ENCODE measurements around the gene SPTBN1. TPM values are rescaled to one million over a fixed set of nuclear protein-coding genes. Genes with fewer than 3 reads are reported as not detected.

Gene SPTBN1
- total RNA-seq, 2 donors from 2014 or later, result 415 to 524 TPM

- Histone ChIP-seq H3K9me3 (no peaks in the 10 kb centered on the region), H3K36me3 (no peaks in the 10 kb centered on the region), H3K27me3 (replicated peaks; ENCODE audit: insufficient read depth) (no peaks in the 10 kb centered on the region), H3K4me1 (ENCODE audit: control insufficient read depth in 1 of 2, low read depth in 2 of 2) (no peaks in the 10 kb centered on the region), H3K4me3 (no peak overlapping the region), H3K27ac (no peak overlapping the region)
- no peak for DNase-seq (ENCODE audit: low spot score)
- TF ChIP-seq, protein P1, sequence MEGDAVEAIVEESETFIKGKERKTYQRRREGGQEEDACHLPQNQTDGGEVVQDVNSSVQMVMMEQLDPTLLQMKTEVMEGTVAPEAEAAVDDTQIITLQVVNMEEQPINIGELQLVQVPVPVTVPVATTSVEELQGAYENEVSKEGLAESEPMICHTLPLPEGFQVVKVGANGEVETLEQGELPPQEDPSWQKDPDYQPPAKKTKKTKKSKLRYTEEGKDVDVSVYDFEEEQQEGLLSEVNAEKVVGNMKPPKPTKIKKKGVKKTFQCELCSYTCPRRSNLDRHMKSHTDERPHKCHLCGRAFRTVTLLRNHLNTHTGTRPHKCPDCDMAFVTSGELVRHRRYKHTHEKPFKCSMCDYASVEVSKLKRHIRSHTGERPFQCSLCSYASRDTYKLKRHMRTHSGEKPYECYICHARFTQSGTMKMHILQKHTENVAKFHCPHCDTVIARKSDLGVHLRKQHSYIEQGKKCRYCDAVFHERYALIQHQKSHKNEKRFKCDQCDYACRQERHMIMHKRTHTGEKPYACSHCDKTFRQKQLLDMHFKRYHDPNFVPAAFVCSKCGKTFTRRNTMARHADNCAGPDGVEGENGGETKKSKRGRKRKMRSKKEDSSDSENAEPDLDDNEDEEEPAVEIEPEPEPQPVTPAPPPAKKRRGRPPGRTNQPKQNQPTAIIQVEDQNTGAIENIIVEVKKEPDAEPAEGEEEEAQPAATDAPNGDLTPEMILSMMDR (IDR thresholded peaks at IDR 0.05), result no peak
- no peak for ATAC-seq (ENCODE audit: insufficient number of reproducible peaks, low FRiP score, low read depth)
Observed at GRCh38 chr2:54416166-54416813, 39.8 kb upstream of the SPTBN1 start.

- TF ChIP-seq, protein P1 (IDR thresholded peaks at IDR 0.05), result no peak
- H3K4me1 ChIP-seq (ENCODE audit: control insufficient read depth in 1 of 2, low read depth in 2 of 2), result no peaks in the 10 kb centered on the region
- H3K27me3 ChIP-seq (replicated peaks; ENCODE audit: insufficient read depth), result no peaks in the 10 kb centered on the region
- no peak overlapping the region for H3K27ac ChIP-seq
- no peak overlapping the region for H3K4me3 ChIP-seq
- H3K36me3 ChIP-seq, result no peaks in the 10 kb centered on the region
- DNase-seq (ENCODE audit: low spot score) (no peak), ATAC-seq (ENCODE audit: insufficient number of reproducible peaks, low FRiP score, low read depth) (no peak)
- no peaks in the 10 kb centered on the region for H3K9me3 ChIP-seq
Observed at GRCh38 chr2:54416938-54417337, 39.2 kb upstream of the SPTBN1 start.

DNA sequence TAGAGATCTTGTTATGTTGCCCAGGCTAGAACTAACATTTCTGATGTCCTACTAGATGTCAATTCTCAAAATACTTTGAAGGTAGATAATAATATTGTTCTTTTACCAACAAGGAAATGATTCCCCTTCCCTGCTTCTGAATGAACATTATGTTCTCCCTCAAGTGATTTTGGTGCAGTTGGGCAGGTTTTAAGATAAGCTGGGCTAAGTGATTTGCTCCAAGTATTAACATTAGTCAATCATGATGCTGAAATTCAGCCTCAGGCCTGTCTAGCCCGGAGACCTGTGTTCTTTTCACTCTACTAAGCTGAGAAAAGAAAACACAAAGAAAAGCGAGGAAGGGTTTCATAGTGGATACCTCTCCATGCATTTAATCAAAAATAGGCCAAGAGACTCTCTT is 38.5 kb upstream of the SPTBN1 start:
- ATAC-seq (ENCODE audit: insufficient number of reproducible peaks, low FRiP score, low read depth) (no peak), DNase-seq (ENCODE audit: low spot score) (no peak)
- H3K9me3 ChIP-seq, result no peaks in the 10 kb centered on the region
- no peaks in the 10 kb centered on the region for H3K4me1 ChIP-seq (ENCODE audit: control insufficient read depth in 1 of 2, low read depth in 2 of 2)
- H3K27ac ChIP-seq, result no peak overlapping the region
- H3K27me3 ChIP-seq (replicated peaks; ENCODE audit: insufficient read depth), result no peaks in the 10 kb centered on the region
- no peak overlapping the region for H3K4me3 ChIP-seq
- TF ChIP-seq, protein P1 (IDR thresholded peaks at IDR 0.05), result no peak
- H3K36me3 ChIP-seq, result no peaks in the 10 kb centered on the region

DNA sequence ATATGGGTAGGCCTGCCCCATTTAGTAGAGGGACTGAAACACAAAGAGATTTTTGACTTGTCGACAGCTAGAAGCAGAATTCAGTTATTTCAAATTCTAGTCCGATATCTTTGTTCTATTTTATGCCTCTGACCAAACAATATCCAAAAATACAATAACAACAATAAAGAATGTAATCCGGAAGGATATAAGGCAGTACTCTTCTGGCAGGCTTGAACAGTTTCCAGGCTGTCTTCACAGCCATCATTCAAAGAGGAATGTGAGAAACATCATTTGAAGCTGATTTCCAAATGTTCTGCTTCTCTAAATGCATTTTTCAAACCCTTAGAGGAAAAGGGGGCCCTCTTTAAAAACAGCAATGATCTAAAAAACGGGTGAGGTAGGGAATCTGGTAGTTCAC is 36.7 kb upstream of the SPTBN1 start:
- Histone ChIP-seq H3K4me3 (no peak overlapping the region), H3K27ac (no peak overlapping the region), H3K27me3 (replicated peaks; ENCODE audit: insufficient read depth) (no peaks in the 10 kb centered on the region), H3K9me3 (no peaks in the 10 kb centered on the region), H3K4me1 (ENCODE audit: control insufficient read depth in 1 of 2, low read depth in 2 of 2) (no peaks in the 10 kb centered on the region), H3K36me3 (no peaks in the 10 kb centered on the region)
- TF ChIP-seq, protein P1 (IDR thresholded peaks at IDR 0.05), result no peak
- ATAC-seq (ENCODE audit: insufficient number of reproducible peaks, low FRiP score, low read depth), result no peak
- no peak for DNase-seq (ENCODE audit: low spot score)

DNA sequence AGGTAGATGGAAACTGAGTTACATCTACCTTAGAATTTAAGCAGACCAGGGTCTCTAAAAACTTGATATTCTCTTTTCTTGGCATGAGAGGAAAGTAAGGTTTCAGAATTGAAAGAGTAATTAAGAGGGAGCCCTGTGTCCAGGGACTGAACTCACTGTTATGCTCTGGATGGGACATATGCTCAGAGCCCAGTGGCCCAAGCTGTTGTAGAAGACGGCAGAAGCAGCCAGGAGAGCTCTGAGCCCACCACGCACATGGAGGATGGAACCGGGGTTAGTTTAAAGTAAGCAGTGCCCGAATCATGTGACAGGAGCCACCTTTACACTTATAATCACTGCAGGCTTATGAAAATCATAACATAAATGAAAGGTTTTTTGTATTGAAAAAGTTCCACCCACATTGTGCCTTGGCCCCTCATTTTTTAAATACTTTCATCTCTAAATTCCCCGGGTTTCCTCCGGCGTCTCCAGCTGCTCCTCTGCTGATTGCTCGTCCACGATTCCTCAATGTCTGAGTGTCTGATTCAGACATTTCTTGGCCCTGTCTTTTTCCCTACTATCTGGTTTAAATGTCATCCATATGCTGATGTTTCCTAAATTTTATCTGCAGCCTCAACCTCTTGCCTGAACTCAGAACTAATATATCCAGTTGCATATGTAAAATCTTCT is 36.1 kb upstream of the SPTBN1 start:
- no peaks in the 10 kb centered on the region for H3K9me3 ChIP-seq
- H3K27ac ChIP-seq, result no peak overlapping the region
- TF ChIP-seq, protein P1 (IDR thresholded peaks at IDR 0.05), result no peak
- no peak for DNase-seq (ENCODE audit: low spot score)
- no peaks in the 10 kb centered on the region for H3K27me3 ChIP-seq (replicated peaks; ENCODE audit: insufficient read depth)
- no peak for ATAC-seq (ENCODE audit: insufficient number of reproducible peaks, low FRiP score, low read depth)
- H3K36me3 ChIP-seq, result no peaks in the 10 kb centered on the region
- H3K4me3 ChIP-seq, result no peak overlapping the region
- no peaks in the 10 kb centered on the region for H3K4me1 ChIP-seq (ENCODE audit: control insufficient read depth in 1 of 2, low read depth in 2 of 2)
